ENCODE results near the gene PLA2G2C. TPM values are rescaled to one million over a fixed set of nuclear protein-coding genes. Genes with fewer than 3 reads are reported as not detected.
"Not testable (repeated sequence)": the region's sequence is repeated elsewhere in the genome, so short reads cannot be mapped to it uniquely, and the experiment has no call there.

PLA2G2C gene, protein sequence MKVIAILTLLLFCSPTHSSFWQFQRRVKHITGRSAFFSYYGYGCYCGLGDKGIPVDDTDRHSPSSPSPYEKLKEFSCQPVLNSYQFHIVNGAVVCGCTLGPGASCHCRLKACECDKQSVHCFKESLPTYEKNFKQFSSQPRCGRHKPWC
- polyA plus RNA-seq: under 1 TPM in 1 of 4 donors, not detected in 3; 0.01 TPM
- long read RNA-seq, donor 1: 0 reads
- long read RNA-seq, donor 2: 0 reads
- long read RNA-seq, donor 3: 0 reads
- long read RNA-seq, donor 4: 0 reads
- long read RNA-seq, donor 5: 0 reads
- long read RNA-seq, donor 6: 0 reads
- long read RNA-seq, donor 7: 0 reads
- long read RNA-seq, donor 8: 0 reads
- long read RNA-seq, donor 9: 0 reads
- long read RNA-seq, donor 10: 0 reads

DNA sequence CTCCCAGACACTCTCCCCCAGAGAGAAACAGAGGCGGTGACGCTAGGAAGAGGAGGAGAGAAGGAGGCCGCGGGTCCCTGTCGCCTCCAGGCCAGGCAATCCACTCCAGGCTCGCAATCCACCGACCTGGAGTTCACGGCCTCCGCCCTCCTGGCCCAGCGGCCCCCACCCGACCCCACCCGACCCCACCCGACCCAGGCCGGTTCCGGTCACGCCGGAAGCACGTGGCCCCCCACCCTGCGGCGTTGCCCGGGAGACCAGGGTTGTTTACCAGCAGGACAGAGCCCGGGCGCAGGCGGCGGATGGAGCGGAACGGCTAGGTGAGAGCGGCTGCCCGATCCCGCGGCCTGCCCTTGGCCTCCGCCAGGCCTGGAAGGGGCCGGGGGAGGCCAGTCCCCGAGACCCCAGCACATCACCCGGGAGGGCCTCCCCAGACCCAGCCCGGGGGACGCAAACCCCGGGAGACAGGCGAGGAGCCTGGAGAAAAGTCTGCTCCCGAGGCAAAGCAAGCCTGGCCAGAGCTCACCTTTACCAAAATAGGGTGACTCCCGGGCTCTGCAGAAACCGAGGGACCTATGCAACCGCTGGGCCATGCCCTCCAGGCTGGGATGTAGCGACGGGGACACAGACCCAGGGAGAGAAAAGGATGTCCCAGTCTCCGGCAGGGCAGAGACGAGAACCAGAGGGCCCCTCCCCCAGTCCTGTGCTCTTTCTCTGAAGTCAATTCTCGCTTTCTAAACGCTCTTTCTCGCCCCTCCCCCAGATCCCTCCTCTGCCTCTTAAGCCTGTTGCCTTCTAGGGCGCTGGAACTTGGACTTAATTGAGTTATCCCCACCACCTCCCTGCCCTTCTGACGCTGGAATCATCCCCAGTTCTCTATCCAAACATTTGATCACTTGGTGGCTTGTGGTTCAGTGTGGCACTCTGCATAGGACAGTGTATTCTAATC lies at the start of gene PLA2G2C, which contains the start of gene UBXN10:
TSS of gene PLA2G2C (minus strand) at position 685 of the 949 bp plus-strand sequence. CDS start 9,155 bp downstream, outside the sequence.
TSS of gene UBXN10 (plus strand) at position 263 of the 949 bp plus-strand sequence. CDS start 4,466 bp downstream, outside the sequence.
- Histone ChIP-seq H3K36me3 (ENCODE audit: control insufficient read depth in 3 of 3, insufficient read depth in 2 of 3, low read depth in 1 of 3, low read length in 3 of 3) (no peaks in the 10 kb centered on the region), H3K9me3 (ENCODE audit: control insufficient read depth in 2 of 2, insufficient read depth in 1 of 2, low read depth in 1 of 2, low read length in 1 of 2) (no peaks in the 10 kb centered on the region), H3K27me3 (ENCODE audit: control insufficient read depth in 3 of 3, insufficient read depth in 3 of 3, low read length in 3 of 3) (no peaks in the 10 kb centered on the region), H3K4me1 (ENCODE audit: control insufficient read depth in 3 of 3, insufficient read depth in 2 of 3, low read depth in 1 of 3, low read length in 2 of 3) (peaks cover 0 to 10% (median 6%) of the 10 kb centered on the region in 3 donors), H3K4me3 (ENCODE audit: low read depth in 1 of 3, low read length in 3 of 3) (peak within 1 kb of the TSS; percentile 29 to 57 (median 42)), H3K27ac (ENCODE audit: low read depth in 1 of 3, low read length in 2 of 3) (peak within 1 kb of the TSS in 2 of 3 donors; percentile 42 to 70)
- FAIRE-seq: no peak
- 2 to 4% (median 3%) methylated on average over 41 to 52 of the region's 52 CpGs for WGBS, 3 donors
- DNase-seq: peak; percentile 29 to 80

DNA sequence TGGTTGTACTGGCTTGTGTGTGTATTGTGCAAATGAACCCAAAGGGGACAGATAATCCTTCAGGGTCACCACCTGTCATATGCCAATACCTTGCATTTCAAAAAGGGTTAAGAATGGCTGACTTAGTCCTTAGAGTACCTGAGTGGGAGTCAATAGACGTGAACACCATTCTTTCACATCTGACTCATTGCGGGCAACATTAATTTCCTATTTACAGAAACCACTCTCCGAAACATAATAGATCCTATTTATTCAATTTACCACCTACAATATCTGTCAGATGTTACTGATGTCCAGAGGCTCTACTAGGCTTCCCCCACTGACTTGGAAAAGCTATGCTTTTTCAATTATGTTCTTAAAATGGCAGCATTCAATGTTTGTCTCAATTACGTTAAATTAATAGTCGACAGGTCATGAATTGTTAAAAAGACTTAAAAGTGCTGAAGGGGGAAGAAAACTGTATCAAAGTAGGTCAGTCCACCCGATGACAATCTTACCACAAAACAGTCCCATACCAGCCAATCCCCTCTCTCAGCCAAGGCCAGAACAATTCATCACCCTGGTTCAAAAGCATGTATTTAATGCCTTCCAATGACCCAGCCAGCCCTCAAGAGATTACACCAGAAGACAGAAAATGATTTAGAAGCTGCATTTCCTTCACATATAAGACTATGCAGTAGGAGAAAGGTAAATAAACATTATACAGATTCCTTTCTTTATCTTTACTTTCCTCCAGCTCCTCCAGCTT lies 48.6 kb upstream of the PLA2G2C start:
- H3K36me3 ChIP-seq (ENCODE audit: control insufficient read depth in 3 of 3, insufficient read depth in 2 of 3, low read depth in 1 of 3, low read length in 3 of 3): no peaks in the 10 kb centered on the region
- FAIRE-seq: no peak
- DNase-seq: no peak
- peaks cover 0 to 5% of the 10 kb centered on the region in 2 donors for H3K9me3 ChIP-seq (ENCODE audit: control insufficient read depth in 2 of 2, insufficient read depth in 1 of 2, low read depth in 1 of 2, low read length in 1 of 2)
- H3K27me3 ChIP-seq (ENCODE audit: control insufficient read depth in 3 of 3, insufficient read depth in 3 of 3, low read length in 3 of 3): peaks cover 0 to 6% (median 3%) of the 10 kb centered on the region in 3 donors
- no peak overlapping the region for H3K27ac ChIP-seq (ENCODE audit: low read depth in 1 of 3, low read length in 2 of 3)
- no peak overlapping the region for H3K4me3 ChIP-seq (ENCODE audit: low read depth in 1 of 3, low read length in 3 of 3)
- 63 to 83% (median 79%) methylated on average over 6 of the region's 6 CpGs for WGBS, 3 donors
- no peaks in the 10 kb centered on the region for H3K4me1 ChIP-seq (ENCODE audit: control insufficient read depth in 3 of 3, insufficient read depth in 2 of 3, low read depth in 1 of 3, low read length in 2 of 3)

DNA sequence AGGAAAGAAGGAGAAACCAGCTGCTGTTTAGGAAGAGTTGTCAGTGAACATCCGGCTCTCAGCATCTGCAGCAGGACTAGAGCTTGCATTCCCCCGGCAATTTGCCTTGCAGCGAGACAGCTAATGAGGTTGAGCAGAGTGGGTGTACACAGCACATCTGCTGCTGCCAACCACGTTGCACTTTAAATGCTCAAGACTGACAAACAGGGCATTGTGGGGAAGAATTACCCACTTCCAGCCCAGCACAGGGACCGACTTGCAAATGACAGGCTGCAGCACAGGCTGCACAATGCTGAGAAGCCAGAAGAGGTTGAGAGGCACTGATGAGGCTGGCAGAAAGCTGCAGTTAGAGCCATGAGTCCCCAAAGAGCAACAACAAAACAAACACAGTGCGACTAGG lies 47.5 kb upstream of the PLA2G2C start:
- Histone ChIP-seq H3K4me3 (ENCODE audit: low read depth in 1 of 3, low read length in 3 of 3) (no peak overlapping the region), H3K27ac (ENCODE audit: low read depth in 1 of 3, low read length in 2 of 3) (no peak overlapping the region), H3K27me3 (ENCODE audit: control insufficient read depth in 3 of 3, insufficient read depth in 3 of 3, low read length in 3 of 3) (peaks cover 0 to 6% (median 3%) of the 10 kb centered on the region in 3 donors), H3K4me1 (ENCODE audit: control insufficient read depth in 3 of 3, insufficient read depth in 2 of 3, low read depth in 1 of 3, low read length in 2 of 3) (no peaks in the 10 kb centered on the region), H3K9me3 (ENCODE audit: control insufficient read depth in 2 of 2, insufficient read depth in 1 of 2, low read depth in 1 of 2, low read length in 1 of 2) (peaks cover 0 to 5% of the 10 kb centered on the region in 2 donors), H3K36me3 (ENCODE audit: control insufficient read depth in 3 of 3, insufficient read depth in 2 of 3, low read depth in 1 of 3, low read length in 3 of 3) (no peaks in the 10 kb centered on the region)
- FAIRE-seq: no peak
- DNase-seq: no peak
- 39 to 70% (median 61%) methylated on average over 6 of the region's 6 CpGs for WGBS, 3 donors

DNA sequence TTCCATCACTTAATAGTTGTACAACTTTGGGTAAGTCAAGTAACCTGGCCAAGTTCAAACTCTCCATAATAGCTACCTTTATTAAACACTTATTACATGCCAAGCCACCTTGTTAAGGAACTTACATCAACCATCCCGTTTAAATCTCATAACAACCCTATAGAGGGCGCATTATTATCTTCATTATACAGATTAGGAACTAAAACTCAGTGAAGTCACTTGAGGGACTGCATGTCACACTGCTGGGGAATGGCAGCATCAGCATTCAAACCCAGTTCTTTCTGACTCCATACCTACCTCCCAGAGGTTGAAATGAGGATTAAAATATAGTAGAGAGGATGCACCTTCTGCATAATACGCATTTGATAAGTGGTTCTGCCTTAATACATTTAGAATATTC lies 47.1 kb upstream of the PLA2G2C start:
- no peak overlapping the region for H3K4me3 ChIP-seq (ENCODE audit: low read depth in 1 of 3, low read length in 3 of 3)
- DNase-seq (peak in 1 of 2 donors; percentile 41), FAIRE-seq (no peak)
- H3K27me3 ChIP-seq (ENCODE audit: control insufficient read depth in 3 of 3, insufficient read depth in 3 of 3, low read length in 3 of 3): peaks cover 0 to 6% (median 3%) of the 10 kb centered on the region in 3 donors
- H3K9me3 ChIP-seq (ENCODE audit: control insufficient read depth in 2 of 2, insufficient read depth in 1 of 2, low read depth in 1 of 2, low read length in 1 of 2): peaks cover 0 to 5% of the 10 kb centered on the region in 2 donors
- H3K4me1 ChIP-seq (ENCODE audit: control insufficient read depth in 3 of 3, insufficient read depth in 2 of 3, low read depth in 1 of 3, low read length in 2 of 3): no peaks in the 10 kb centered on the region
- H3K27ac ChIP-seq (ENCODE audit: low read depth in 1 of 3, low read length in 2 of 3): peak overlapping the region in 1 of 3 donors; percentile 38
- WGBS, 3 donors: 32 to 38% (median 36%) methylated on average over 3 of the region's 3 CpGs
- no peaks in the 10 kb centered on the region for H3K36me3 ChIP-seq (ENCODE audit: control insufficient read depth in 3 of 3, insufficient read depth in 2 of 3, low read depth in 1 of 3, low read length in 3 of 3)

DNA sequence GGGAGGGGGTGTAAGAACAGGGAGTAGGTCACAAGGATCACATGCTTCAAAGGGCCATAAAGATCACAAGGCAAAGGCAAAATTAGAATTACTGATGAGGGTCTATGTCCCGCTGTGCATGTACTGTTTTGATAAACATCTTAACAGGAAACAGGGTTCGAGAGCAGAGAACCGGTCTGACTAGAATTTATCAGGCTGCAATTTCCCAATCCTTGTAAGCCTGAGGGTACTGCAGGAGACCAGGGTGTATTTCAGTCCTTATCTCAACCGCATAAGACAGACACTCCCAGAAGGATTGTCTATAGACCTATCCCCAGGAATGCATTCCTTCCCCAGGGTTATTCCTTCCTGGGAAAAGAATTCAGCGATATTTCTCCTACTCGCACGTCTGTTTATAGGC lies 46.2 kb upstream of the PLA2G2C start:
- H3K27me3 ChIP-seq (ENCODE audit: control insufficient read depth in 3 of 3, insufficient read depth in 3 of 3, low read length in 3 of 3); FAIRE-seq; H3K9me3 ChIP-seq (ENCODE audit: control insufficient read depth in 2 of 2, insufficient read depth in 1 of 2, low read depth in 1 of 2, low read length in 1 of 2); H3K4me1 ChIP-seq (ENCODE audit: control insufficient read depth in 3 of 3, insufficient read depth in 2 of 3, low read depth in 1 of 3, low read length in 2 of 3); H3K4me3 ChIP-seq (ENCODE audit: low read depth in 1 of 3, low read length in 3 of 3); H3K36me3 ChIP-seq (ENCODE audit: control insufficient read depth in 3 of 3, insufficient read depth in 2 of 3, low read depth in 1 of 3, low read length in 3 of 3): not testable (repeated sequence)
- DNase-seq: peak in 1 of 2 donors; percentile 74
- peak overlapping the region in 2 of 3 donors; percentile 38 to 51 for H3K27ac ChIP-seq (ENCODE audit: low read depth in 1 of 3, low read length in 2 of 3)
- WGBS, 3 donors: 4 to 16% (median 14%) methylated on average over 7 of the region's 7 CpGs

DNA sequence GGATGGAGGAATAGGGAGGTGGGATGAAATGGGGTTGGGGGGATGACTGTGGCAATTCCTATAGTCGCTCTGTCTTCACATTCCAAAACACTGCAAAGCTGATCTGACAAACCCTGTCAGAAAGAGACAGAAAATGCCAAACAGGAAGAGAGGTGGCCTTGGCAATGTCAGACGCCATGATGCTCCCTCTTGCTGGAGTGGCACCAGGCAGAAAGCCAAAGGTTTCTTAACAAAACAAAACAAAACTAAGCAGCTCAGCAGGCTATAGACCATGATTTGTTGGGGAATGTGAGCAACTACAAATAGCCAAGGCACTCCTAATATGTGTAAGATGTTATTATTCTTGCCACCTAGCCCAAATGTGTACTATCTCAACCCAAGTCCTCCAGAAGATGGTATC lies 42.9 kb upstream of the PLA2G2C start:
- Histone ChIP-seq H3K4me1 (ENCODE audit: control insufficient read depth in 3 of 3, insufficient read depth in 2 of 3, low read depth in 1 of 3, low read length in 2 of 3) (no peaks in the 10 kb centered on the region), H3K27me3 (ENCODE audit: control insufficient read depth in 3 of 3, insufficient read depth in 3 of 3, low read length in 3 of 3) (peaks cover 0 to 13% (median 3%) of the 10 kb centered on the region in 3 donors), H3K36me3 (ENCODE audit: control insufficient read depth in 3 of 3, insufficient read depth in 2 of 3, low read depth in 1 of 3, low read length in 3 of 3) (no peaks in the 10 kb centered on the region), H3K4me3 (ENCODE audit: low read depth in 1 of 3, low read length in 3 of 3) (no peak overlapping the region), H3K27ac (ENCODE audit: low read depth in 1 of 3, low read length in 2 of 3) (no peak overlapping the region), H3K9me3 (ENCODE audit: control insufficient read depth in 2 of 2, insufficient read depth in 1 of 2, low read depth in 1 of 2, low read length in 1 of 2) (peaks cover 0 to 5% of the 10 kb centered on the region in 2 donors)
- 59 to 73% (median 69%) methylated on average over 2 of the region's 2 CpGs for WGBS, 3 donors
- DNase-seq: no peak
- FAIRE-seq: no peak

DNA sequence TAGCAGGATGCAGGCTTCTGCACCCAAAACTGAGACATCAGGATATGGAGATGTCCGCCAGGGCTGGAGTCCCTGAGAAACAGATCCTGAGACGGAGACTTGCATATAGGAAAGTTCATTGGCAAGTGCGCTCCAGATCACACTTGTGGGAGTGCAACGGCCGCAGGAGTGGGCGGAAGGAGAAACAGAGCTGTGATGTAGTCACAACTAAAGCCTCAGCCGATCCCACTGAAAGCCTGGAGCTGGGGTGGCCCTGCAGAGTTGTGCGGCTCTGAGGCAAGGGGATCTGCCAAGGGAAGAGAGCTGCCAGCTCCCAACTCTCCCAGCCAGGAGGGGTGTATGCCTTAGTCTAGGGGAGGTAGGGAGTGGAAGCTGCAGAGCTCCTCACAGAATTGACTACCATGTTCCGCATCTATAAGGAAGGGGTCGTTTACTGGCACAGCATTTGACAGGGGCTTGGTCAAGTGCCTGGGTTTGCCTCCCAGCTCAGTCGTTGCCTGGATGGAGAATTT lies 42.1 kb upstream of the PLA2G2C start:
- Histone ChIP-seq H3K36me3 (ENCODE audit: control insufficient read depth in 3 of 3, insufficient read depth in 2 of 3, low read depth in 1 of 3, low read length in 3 of 3) (no peaks in the 10 kb centered on the region), H3K27ac (ENCODE audit: low read depth in 1 of 3, low read length in 2 of 3) (no peak overlapping the region), H3K27me3 (ENCODE audit: control insufficient read depth in 3 of 3, insufficient read depth in 3 of 3, low read length in 3 of 3) (peaks cover 0 to 13% (median 3%) of the 10 kb centered on the region in 3 donors), H3K4me3 (ENCODE audit: low read depth in 1 of 3, low read length in 3 of 3) (no peak overlapping the region), H3K4me1 (ENCODE audit: control insufficient read depth in 3 of 3, insufficient read depth in 2 of 3, low read depth in 1 of 3, low read length in 2 of 3) (no peaks in the 10 kb centered on the region), H3K9me3 (ENCODE audit: control insufficient read depth in 2 of 2, insufficient read depth in 1 of 2, low read depth in 1 of 2, low read length in 1 of 2) (peaks cover 0 to 3% of the 10 kb centered on the region in 2 donors)
- 87 to 90% (median 87%) methylated on average over 11 of the region's 11 CpGs for WGBS, 3 donors
- FAIRE-seq: no peak
- DNase-seq: no peak

Data from small intestine (tissue), 16 donors.